Neural progenitor cell (in vitro differentiated cells): Measurements from ENCODE around the gene PCNX4. TPM values are rescaled to one million over a fixed set of nuclear protein-coding genes. Genes with fewer than 3 reads are reported as not detected.

Source experiments
- DNase-seq: peaks from one replicate; pipeline ENCODE4 v3.0.0-alpha.2; 2016; ENCODE audit warnings: low spot score
- H2AFZ ChIP-seq: fragments of 200-600 bp; sonication (generic); replicated peaks from 2 replicates; pipeline ENCODE4 v1.6.1; 2016; ENCODE audit warnings: antibody characterized with exemption
- H3F3A ChIP-seq: fragments of 200-600 bp; sonication (generic); 2 replicates; pipeline ENCODE4 v1.6.1; 2016; ENCODE audit warnings: antibody characterized with exemption, low read depth
- H3K27ac ChIP-seq: fragments of 200-600 bp; sonication (generic); 2 replicates; pipeline ENCODE4 v1.5.1; 2016; ENCODE audit warnings: mild to moderate bottlenecking
- H3K27me3 ChIP-seq: fragments of 200-600 bp; sonication (generic); 2 replicates; pipeline ENCODE4 v1.6.1; 2016; ENCODE audit warnings: mild to moderate bottlenecking, moderate library complexity
- H3K36me3 ChIP-seq: fragments of 200-600 bp; sonication (generic); 2 replicates; pipeline ENCODE4 v1.5.1; 2016
- H3K4me1 ChIP-seq: fragments of 200-600 bp; sonication (generic); 2 replicates; pipeline ENCODE4 v1.6.1; 2016; ENCODE audit warnings: mixed run types
- H3K4me2 ChIP-seq: fragments of 200-600 bp; sonication (generic); 2 replicates; pipeline ENCODE4 v1.6.1; 2016
- H3K4me3 ChIP-seq: fragments of 200-600 bp; sonication (generic); 2 replicates; pipeline ENCODE4 v1.5.1; 2016
- H3K79me2 ChIP-seq: fragments of 200-600 bp; sonication (generic); 2 replicates; pipeline ENCODE4 v1.6.1; 2016; ENCODE audit warnings: low read depth
- H3K9ac ChIP-seq: fragments of 200-600 bp; sonication (generic); 2 replicates; pipeline ENCODE4 v1.6.1; 2016
- H3K9me3 ChIP-seq: fragments of 200-600 bp; sonication (generic); 2 replicates; pipeline ENCODE4 v1.5.1; 2016; ENCODE audit warnings: low read depth
- H4K20me1 ChIP-seq: fragments of 200-600 bp; sonication (generic); 2 replicates; pipeline ENCODE4 v1.6.1; 2016; ENCODE audit warnings: low read depth
- H3K27ac Mint-ChIP-seq: 3 replicates; pipeline ENCODE4 v1.8.0; 2021; ENCODE audit warnings: mixed read lengths
- H3K27me3 Mint-ChIP-seq: 2 replicates; pipeline ENCODE4 v1.8.0; 2022; ENCODE audit warnings: low read depth, mild to moderate bottlenecking, inconsistent platforms, moderate library complexity, mixed read lengths; ENCODE audit not compliant: insufficient read depth
- H3K36me3 Mint-ChIP-seq: 3 replicates; pipeline ENCODE4 v1.8.0; 2021; ENCODE audit warnings: mixed read lengths
- H3K4me1 Mint-ChIP-seq: 3 replicates; pipeline ENCODE4 v1.8.0; 2021; ENCODE audit warnings: mixed read lengths
- H3K4me3 Mint-ChIP-seq: 3 replicates; pipeline ENCODE4 v1.8.0; 2021; ENCODE audit warnings: mild to moderate bottlenecking, moderate library complexity, mixed read lengths
- H3K9me3 Mint-ChIP-seq: 3 replicates; pipeline ENCODE4 v1.8.0; 2020; ENCODE audit warnings: mixed read lengths
- EZH2 ChIP-seq: fragments of 200-600 bp; sonication (generic); IDR thresholded peaks from 2 replicates; pipeline ENCODE4 v1.6.1; 2017; ENCODE audit warnings: antibody characterized with exemption, mild to moderate bottlenecking, moderate library complexity
- EZH2phosphoT487 ChIP-seq: fragments of 200-600 bp; sonication (generic); IDR thresholded peaks from 2 replicates; pipeline ENCODE4 v1.6.1; 2017; ENCODE audit warnings: antibody characterized with exemption
- total RNA-seq: library from RNA; depleted of rRNA; stranded (reverse); fragments of >200 nt; gene quantifications from 2 replicates; pipeline ENCODE4 v1.2.3, GENCODE V29; 2015; ENCODE audit warnings: low replicate concordance
- TF ChIP-seq, protein P1 (sequence below): fragments of 200-600 bp; sonication (generic); IDR thresholded peaks from 2 replicates; pipeline ENCODE4 v1.5.1; 2017; ENCODE audit warnings: antibody characterized with exemption, mild to moderate bottlenecking

Gene PCNX4
- total RNA-seq, 1 donor from 2014 or later, result 172 TPM

DNA sequence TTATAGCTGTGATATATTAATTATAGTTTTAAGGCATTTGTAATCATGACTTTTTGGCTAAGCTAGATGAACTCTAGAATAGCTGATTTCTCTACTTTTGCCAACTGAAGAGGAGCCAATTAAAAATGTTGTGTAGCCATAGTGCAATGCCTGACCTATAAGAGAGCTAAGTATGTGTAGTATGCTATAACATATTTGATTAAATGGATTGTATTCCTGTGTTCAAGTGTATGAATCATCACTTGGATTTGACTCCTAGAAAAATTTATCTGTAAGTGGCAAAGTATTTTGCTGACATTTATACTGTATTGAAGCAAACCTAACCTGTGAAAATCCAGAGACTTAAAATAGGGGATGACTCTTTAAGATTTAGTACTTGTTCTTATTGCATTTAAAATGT lies 34.2 kb downstream of the PCNX4 start:
- no peak overlapping the region for H3K4me3 ChIP-seq
- no peaks in the 10 kb centered on the region for H4K20me1 ChIP-seq
- TF ChIP-seq EZH2phosphoT487 (no peak), EZH2 (no peak)
- TF ChIP-seq, protein P1, sequence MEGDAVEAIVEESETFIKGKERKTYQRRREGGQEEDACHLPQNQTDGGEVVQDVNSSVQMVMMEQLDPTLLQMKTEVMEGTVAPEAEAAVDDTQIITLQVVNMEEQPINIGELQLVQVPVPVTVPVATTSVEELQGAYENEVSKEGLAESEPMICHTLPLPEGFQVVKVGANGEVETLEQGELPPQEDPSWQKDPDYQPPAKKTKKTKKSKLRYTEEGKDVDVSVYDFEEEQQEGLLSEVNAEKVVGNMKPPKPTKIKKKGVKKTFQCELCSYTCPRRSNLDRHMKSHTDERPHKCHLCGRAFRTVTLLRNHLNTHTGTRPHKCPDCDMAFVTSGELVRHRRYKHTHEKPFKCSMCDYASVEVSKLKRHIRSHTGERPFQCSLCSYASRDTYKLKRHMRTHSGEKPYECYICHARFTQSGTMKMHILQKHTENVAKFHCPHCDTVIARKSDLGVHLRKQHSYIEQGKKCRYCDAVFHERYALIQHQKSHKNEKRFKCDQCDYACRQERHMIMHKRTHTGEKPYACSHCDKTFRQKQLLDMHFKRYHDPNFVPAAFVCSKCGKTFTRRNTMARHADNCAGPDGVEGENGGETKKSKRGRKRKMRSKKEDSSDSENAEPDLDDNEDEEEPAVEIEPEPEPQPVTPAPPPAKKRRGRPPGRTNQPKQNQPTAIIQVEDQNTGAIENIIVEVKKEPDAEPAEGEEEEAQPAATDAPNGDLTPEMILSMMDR, result no peak
- H3K27ac ChIP-seq, result no peak overlapping the region
- Mint-ChIP-seq H3K36me3 (peaks cover 59% of the 10 kb centered on the region), H3K4me3 (no peak overlapping the region), H3K27ac (no peak overlapping the region), H3K4me1 (no peaks in the 10 kb centered on the region), H3K9me3 (no peaks in the 10 kb centered on the region), H3K27me3 (no peaks in the 10 kb centered on the region)
- H3K4me1 ChIP-seq, result no peaks in the 10 kb centered on the region
- DNase-seq, result no peak
- no peak overlapping the region for H3K9ac ChIP-seq
- no peaks in the 10 kb centered on the region for H3F3A ChIP-seq
- peaks cover 40% of the 10 kb centered on the region for H3K36me3 ChIP-seq
- no peak overlapping the region for H2AFZ ChIP-seq
- no peaks in the 10 kb centered on the region for H3K27me3 ChIP-seq
- no peaks in the 10 kb centered on the region for H3K9me3 ChIP-seq
- H3K79me2 ChIP-seq, result no peaks in the 10 kb centered on the region
- H3K4me2 ChIP-seq, result no peak overlapping the region

GRCh38 chr14:60133487-60133886 lies 41.8 kb downstream of the PCNX4 start:
- Histone ChIP-seq H3K27me3 (no peaks in the 10 kb centered on the region), H3K36me3 (peaks cover under 1% of the 10 kb centered on the region), H3F3A (peaks cover 7% of the 10 kb centered on the region), H2AFZ (no peak overlapping the region), H3K4me1 (no peaks in the 10 kb centered on the region), H3K9ac (no peak overlapping the region), H3K4me2 (no peak overlapping the region), H3K9me3 (no peaks in the 10 kb centered on the region), H4K20me1 (no peaks in the 10 kb centered on the region), H3K79me2 (no peaks in the 10 kb centered on the region), H3K4me3 (no peak overlapping the region), H3K27ac (no peak overlapping the region)
- TF ChIP-seq EZH2phosphoT487, result no peak
- TF ChIP-seq, protein P1, result no peak
- no peak for TF ChIP-seq EZH2
- Mint-ChIP-seq H3K4me3 (no peak overlapping the region), H3K27me3 (no peaks in the 10 kb centered on the region), H3K36me3 (peaks cover 46% of the 10 kb centered on the region), H3K4me1 (no peaks in the 10 kb centered on the region), H3K9me3 (no peaks in the 10 kb centered on the region), H3K27ac (no peak overlapping the region)
- no peak for DNase-seq

GRCh38 chr14:60134702-60135101 lies 43.0 kb downstream of the PCNX4 start:
- Histone ChIP-seq H2AFZ (no peak overlapping the region), H3F3A (peaks cover 7% of the 10 kb centered on the region), H3K79me2 (no peaks in the 10 kb centered on the region), H3K4me3 (no peak overlapping the region), H3K4me1 (no peaks in the 10 kb centered on the region), H3K27ac (no peak overlapping the region), H3K9me3 (no peaks in the 10 kb centered on the region), H3K36me3 (no peaks in the 10 kb centered on the region), H3K27me3 (no peaks in the 10 kb centered on the region), H4K20me1 (no peaks in the 10 kb centered on the region), H3K9ac (no peak overlapping the region), H3K4me2 (no peak overlapping the region)
- TF ChIP-seq EZH2phosphoT487, result no peak
- no peak for TF ChIP-seq EZH2
- DNase-seq, result no peak
- no peaks in the 10 kb centered on the region for H3K27me3 Mint-ChIP-seq
- H3K36me3 Mint-ChIP-seq, result peaks cover 42% of the 10 kb centered on the region
- no peak overlapping the region for H3K27ac Mint-ChIP-seq
- no peaks in the 10 kb centered on the region for H3K9me3 Mint-ChIP-seq
- no peak overlapping the region for H3K4me3 Mint-ChIP-seq
- no peaks in the 10 kb centered on the region for H3K4me1 Mint-ChIP-seq

GRCh38 chr14:60151715-60152114 lies 60.0 kb downstream of the PCNX4 start:
- Histone ChIP-seq H3K36me3 (peaks cover 4% of the 10 kb centered on the region), H3K9ac (no peak overlapping the region), H3K79me2 (no peaks in the 10 kb centered on the region), H4K20me1 (no peaks in the 10 kb centered on the region), H3K27ac (no peak overlapping the region), H2AFZ (no peak overlapping the region), H3K4me3 (no peak overlapping the region), H3K27me3 (no peaks in the 10 kb centered on the region), H3K9me3 (no peaks in the 10 kb centered on the region), H3K4me2 (no peak overlapping the region), H3F3A (no peaks in the 10 kb centered on the region), H3K4me1 (peaks cover 15% of the 10 kb centered on the region)
- H3K27me3 Mint-ChIP-seq, result no peaks in the 10 kb centered on the region
- TF ChIP-seq EZH2phosphoT487 (no peak), EZH2 (no peak)
- TF ChIP-seq, protein P1, result no peak
- no peaks in the 10 kb centered on the region for H3K9me3 Mint-ChIP-seq
- H3K27ac Mint-ChIP-seq, result no peak overlapping the region
- no peak for DNase-seq
- peaks cover 33% of the 10 kb centered on the region for H3K36me3 Mint-ChIP-seq
- H3K4me3 Mint-ChIP-seq, result no peak overlapping the region
- H3K4me1 Mint-ChIP-seq, result no peaks in the 10 kb centered on the region
